ENCODE results near the gene HPCAL1.

Gene HPCAL1

GRCh38 chr2:10302479-10303180 lies at the start of gene HPCAL1:
TSS of gene HPCAL1 (plus strand) at chr2:10302904. CDS start at chr2:10419758, 116,854 bp downstream.
- DNase-seq (ENCODE audit: low read depth in 2 of 2), result peak; percentile 81 to 88
- TF ChIP-seq CTCF (IDR thresholded peaks at IDR 0.05; ENCODE audit: low read depth, low read length), result peak; percentile 34

GRCh38 chr2:10253596-10254372 lies 48.9 kb upstream of the HPCAL1 start:
- DNase-seq (ENCODE audit: low read depth in 2 of 2), result no peak
- H3K4me3 ChIP-seq (replicated peaks in 1 of 2; ENCODE audit: low read depth in 2 of 2, low read length in 2 of 2), result no peak overlapping the region
- no peak for TF ChIP-seq CTCF (IDR thresholded peaks at IDR 0.05; ENCODE audit: low read depth, low read length)

More at GRCh38 chr2:10302479-10303180, at the start of gene HPCAL1:
- peak within 1 kb of the TSS; percentile 69 to 82 for H3K4me3 ChIP-seq (replicated peaks in 1 of 2; ENCODE audit: low read depth in 2 of 2, low read length in 2 of 2)

GRCh38 chr2:10254373-10255188 lies 48.1 kb upstream of the HPCAL1 start:
- TF ChIP-seq CTCF (IDR thresholded peaks at IDR 0.05; ENCODE audit: low read depth, low read length), result no peak
- H3K4me3 ChIP-seq (replicated peaks in 1 of 2; ENCODE audit: low read depth in 2 of 2, low read length in 2 of 2), result no peak overlapping the region
- DNase-seq (ENCODE audit: low read depth in 2 of 2), result no peak

GRCh38 chr2:10255189-10256030 lies 47.3 kb upstream of the HPCAL1 start:
- no peak overlapping the region for H3K4me3 ChIP-seq (replicated peaks in 1 of 2; ENCODE audit: low read depth in 2 of 2, low read length in 2 of 2)
- no peak for TF ChIP-seq CTCF (IDR thresholded peaks at IDR 0.05; ENCODE audit: low read depth, low read length)
- no peak for DNase-seq (ENCODE audit: low read depth in 2 of 2)

- H3K4me3 ChIP-seq (replicated peaks in 1 of 2; ENCODE audit: low read depth in 2 of 2, low read length in 2 of 2), result no peak overlapping the region
- TF ChIP-seq CTCF (IDR thresholded peaks at IDR 0.05; ENCODE audit: low read depth, low read length), result no peak
- no peak for DNase-seq (ENCODE audit: low read depth in 2 of 2)
Measured at GRCh38 chr2:10256031-10256514, 46.6 kb upstream of the HPCAL1 start.
